ENCODE measurements around the gene GASK1B. TPM values are rescaled to one million over a fixed set of nuclear protein-coding genes. Genes with fewer than 3 reads are reported as not detected.

GASK1B gene
- total RNA-seq, 1 experiment from 2014 or later = 60.4 TPM

GRCh38 chr4:158146736-158147135 lies 26.1 kb downstream of the GASK1B start:
- DNase-seq (ENCODE audit: low read depth) = no peak

GRCh38 chr4:158139086-158139485 lies 33.7 kb downstream of the GASK1B start:
- DNase-seq (ENCODE audit: low read depth) = peak; percentile 24

GRCh38 chr4:158134222-158134621 lies 38.6 kb downstream of the GASK1B start:
- DNase-seq (ENCODE audit: low read depth) = no peak

- DNase-seq (ENCODE audit: low read depth) = peak; percentile 54
Measured at GRCh38 chr4:158133551-158133950, 39.3 kb downstream of the GASK1B start.

GRCh38 chr4:158131027-158131426 lies 41.8 kb downstream of the GASK1B start:
- DNase-seq (ENCODE audit: low read depth) = no peak

GRCh38 chr4:158130204-158130603 lies 42.6 kb downstream of the GASK1B start:
- DNase-seq (ENCODE audit: low read depth) = no peak

GRCh38 chr4:158129694-158130093 lies 43.1 kb downstream of the GASK1B start:
- peak; percentile 25 for DNase-seq (ENCODE audit: low read depth)

- DNase-seq (ENCODE audit: low read depth) = no peak
Measured at GRCh38 chr4:158128540-158128939, 44.3 kb downstream of the GASK1B start.

- DNase-seq (ENCODE audit: low read depth) = no peak
Measured at GRCh38 chr4:158125310-158125709, 47.5 kb downstream of the GASK1B start.

Other genes starting within 250 kb of the GASK1B start
- 6.2 and 7.9 TPM in 2 replicates for gene TMEM144, start 37.5 kb upstream of the GASK1B start, total RNA-seq (2014; rRNA removed)